ENCODE results near the gene BCL2L15. TPM values are rescaled to one million over a fixed set of nuclear protein-coding genes. Genes with fewer than 3 reads are reported as not detected.

Gene BCL2L15
- total and polyA plus RNA-seq, 4 donors, result 0.04 to 0.70 (median 0.11) TPM

- H3K4me3 ChIP-seq (ENCODE audit: low read depth in 1 of 3, low read length in 3 of 3), result no peak overlapping the region
- DNase-seq (ENCODE audit: low spot score), result no peak
- no peaks in the 10 kb centered on the region for H3K9me3 ChIP-seq (ENCODE audit: control insufficient read depth in 4 of 4, low read length in 3 of 4)
- no peaks in the 10 kb centered on the region for H3K4me1 ChIP-seq (ENCODE audit: control insufficient read depth in 4 of 4, insufficient read depth in 4 of 4, low read length in 3 of 4)
- H3K36me3 ChIP-seq (ENCODE audit: control insufficient read depth in 4 of 4, insufficient read depth in 3 of 4, low read depth in 1 of 4, low read length in 3 of 4), result peaks cover 4 to 11% (median 8%) of the 10 kb centered on the region in 4 donors
- H3K27me3 ChIP-seq (ENCODE audit: control insufficient read depth in 4 of 4, insufficient read depth in 4 of 4, low read length in 3 of 4), result no peaks in the 10 kb centered on the region
- TF ChIP-seq NR2F2 (IDR thresholded peaks at IDR 0.05) (no peak), ATF3 (IDR thresholded peaks at IDR 0.05) (no peak), FOXA2 (IDR thresholded peaks at IDR 0.05) (no peak), FOXA1 (IDR thresholded peaks at IDR 0.05) (no peak), RXRA (IDR thresholded peaks at IDR 0.05) (no peak)
- H3K27ac ChIP-seq (ENCODE audit: low read depth in 1 of 2, low read length in 2 of 2), result peak overlapping the region in 1 of 2 donors; percentile 31
- WGBS, result 77% methylated on average over 3 of the region's 3 CpGs
- H3K9ac ChIP-seq (ENCODE audit: low read depth in 1 of 2, low read length in 2 of 2), result no peak overlapping the region
Observed at GRCh38 chr1:113913312-113913668, 25.9 kb upstream of the BCL2L15 start.

GRCh38 chr1:113912594-113913311, 25.4 kb upstream of the BCL2L15 start:
- Histone ChIP-seq H3K4me3 (ENCODE audit: low read depth in 1 of 3, low read length in 3 of 3) (no peak overlapping the region), H3K9ac (ENCODE audit: low read depth in 1 of 2, low read length in 2 of 2) (no peak overlapping the region), H3K9me3 (ENCODE audit: control insufficient read depth in 4 of 4, low read length in 3 of 4) (no peaks in the 10 kb centered on the region), H3K4me1 (ENCODE audit: control insufficient read depth in 4 of 4, insufficient read depth in 4 of 4, low read length in 3 of 4) (no peaks in the 10 kb centered on the region), H3K27ac (ENCODE audit: low read depth in 1 of 2, low read length in 2 of 2) (peak overlapping the region in 1 of 2 donors; percentile 31), H3K36me3 (ENCODE audit: control insufficient read depth in 4 of 4, insufficient read depth in 3 of 4, low read depth in 1 of 4, low read length in 3 of 4) (peaks cover 4 to 11% (median 8%) of the 10 kb centered on the region in 4 donors), H3K27me3 (ENCODE audit: control insufficient read depth in 4 of 4, insufficient read depth in 4 of 4, low read length in 3 of 4) (no peaks in the 10 kb centered on the region)
- peak; percentile 53 for DNase-seq (ENCODE audit: low spot score)
- WGBS, result 85% methylated on average over 6 of the region's 6 CpGs
- TF ChIP-seq SP1 (IDR thresholded peaks at IDR 0.05), result peak; percentile 16
- no peak for TF ChIP-seq YY1 (IDR thresholded peaks at IDR 0.05)

GRCh38 chr1:113905435-113905861, 18.1 kb upstream of the BCL2L15 start:
- Histone ChIP-seq H3K27ac (ENCODE audit: low read depth in 1 of 2, low read length in 2 of 2) (peak overlapping the region; percentile 82 to 93), H3K9me3 (ENCODE audit: control insufficient read depth in 4 of 4, low read length in 3 of 4) (no peaks in the 10 kb centered on the region), H3K36me3 (ENCODE audit: control insufficient read depth in 4 of 4, insufficient read depth in 3 of 4, low read depth in 1 of 4, low read length in 3 of 4) (peaks cover 0 to 4% (median 2%) of the 10 kb centered on the region in 4 donors), H3K4me1 (ENCODE audit: control insufficient read depth in 4 of 4, insufficient read depth in 4 of 4, low read length in 3 of 4) (peaks cover 2 to 23% (median 17%) of the 10 kb centered on the region in 4 donors), H3K9ac (ENCODE audit: low read depth in 1 of 2, low read length in 2 of 2) (peak overlapping the region; percentile 49 to 94), H3K4me3 (ENCODE audit: low read depth in 1 of 3, low read length in 3 of 3) (peak overlapping the region; percentile 64 to 95 (median 75)), H3K27me3 (ENCODE audit: control insufficient read depth in 4 of 4, insufficient read depth in 4 of 4, low read length in 3 of 4) (no peaks in the 10 kb centered on the region)
- DNase-seq (ENCODE audit: low spot score), result no peak
- TF ChIP-seq ATF3 (IDR thresholded peaks at IDR 0.05), result no peak
- no peak for TF ChIP-seq NR2F2 (IDR thresholded peaks at IDR 0.05)
- TF ChIP-seq GABPA (IDR thresholded peaks at IDR 0.05 in 1 of 2, conservative IDR thresholded peaks at IDR 0.05 in 1 of 2), result no peak
- TF ChIP-seq FOXA2 (IDR thresholded peaks at IDR 0.05), result no peak
- no peak for TF ChIP-seq HNF4G (IDR thresholded peaks at IDR 0.05)
- no peak for TF ChIP-seq TAF1 (conservative IDR thresholded peaks at IDR 0.05)
- TF ChIP-seq CTCF (IDR thresholded peaks at IDR 0.05; ENCODE audit: low read depth, low read length, missing input control), result no peak
- no peak for TF ChIP-seq SP1 (IDR thresholded peaks at IDR 0.05)
- TF ChIP-seq FOXA1 (IDR thresholded peaks at IDR 0.05), result no peak
- no peak for TF ChIP-seq ZBTB33 (IDR thresholded peaks at IDR 0.05)
- no peak for TF ChIP-seq EGR1 (IDR thresholded peaks at IDR 0.05; ENCODE audit: low read depth in 2 of 2)
- TF ChIP-seq RXRA (IDR thresholded peaks at IDR 0.05), result no peak
- no peak for TF ChIP-seq REST (IDR thresholded peaks at IDR 0.05)
- TF ChIP-seq HNF4A (conservative IDR thresholded peaks at IDR 0.05), result no peak
- TF ChIP-seq RAD21 (IDR thresholded peaks at IDR 0.05), result no peak
- TF ChIP-seq YY1 (IDR thresholded peaks at IDR 0.05), result no peak
- no peak for TF ChIP-seq MAX (IDR thresholded peaks at IDR 0.05)
- under 1% methylated on average over 17 of the region's 17 CpGs for WGBS

Data from liver (tissue), 9 donors.